IMR-90 (cell line): ENCODE data around the gene LPGAT1. TPM values are rescaled to one million over a fixed set of nuclear protein-coding genes. Genes with fewer than 3 reads are reported as not detected.

ENCODE experiments used
- ATAC-seq: fragments of 200-7000 bp; cut with Tn5 transposase; 2 replicates; pipeline ENCODE4 v1.9.1; 2020; ENCODE audit warnings: low read depth, mild to moderate bottlenecking, moderate library complexity
- BruUV-seq: library from RNA; stranded (reverse); fragments of 400-500 nt; replicated peaks from 2 replicates; lab custom pipeline; 2021; lab: Mats Ljungman, UMichigan
- CTCF ChIA-PET: fragments of 300-600 bp; formaldehyde crosslinking; extraction: SDS; loops from one replicate; lab custom pipeline; 2021; ENCODE audit warnings: antibody characterized with exemption; lab: Yijun Ruan, JAX
- POLR2A ChIA-PET: fragments of 300-600 bp; sonication (Branson Sonifier 250); formaldehyde crosslinking; loops from one replicate; lab custom pipeline; 2022; ENCODE audit warnings: antibody characterized with exemption; ENCODE audit not compliant: unreplicated experiment; lab: Charles Lee
- DNase-seq: peaks from one replicate; pipeline ENCODE4 v3.0.0; 2013
- H2AFZ ChIP-seq: replicated peaks from 2 replicates; pipeline ENCODE3; 2013; ENCODE audit warnings: low read length, mild to moderate bottlenecking; ENCODE audit not compliant: poor library complexity
- H2AK5ac ChIP-seq: 2 replicates; pipeline ENCODE4 v1.6.1; 2013; ENCODE audit warnings: low read depth, low read length, inconsistent platforms
- H2AK9ac ChIP-seq: replicated peaks from 2 replicates; pipeline ENCODE3; 2013; ENCODE audit warnings: mild to moderate bottlenecking, low read depth, low read length, moderate library complexity; ENCODE audit not compliant: poor library complexity
- H2BK120ac ChIP-seq: 2 replicates; pipeline ENCODE4 v1.6.1; 2013; ENCODE audit warnings: low read depth, low read length, inconsistent platforms
- H2BK15ac ChIP-seq: 3 replicates; pipeline ENCODE4 v1.6.1; 2013; ENCODE audit warnings: low read depth, low read length, inconsistent platforms
- H2BK20ac ChIP-seq: 2 replicates; pipeline ENCODE4 v1.6.1; 2013; ENCODE audit warnings: low read depth, mild to moderate bottlenecking, inconsistent platforms, low read length, moderate library complexity
- H2BK5ac ChIP-seq: 2 replicates; pipeline ENCODE4 v1.6.1; 2013; ENCODE audit warnings: mild to moderate bottlenecking, low read depth, low read length, inconsistent platforms; ENCODE audit not compliant: poor library complexity, severe bottlenecking
- H3K14ac ChIP-seq: replicated peaks from 2 replicates; pipeline ENCODE4 v1.6.1; 2013; ENCODE audit warnings: low read depth, low read length, inconsistent platforms
- H3K18ac ChIP-seq: 2 replicates; pipeline ENCODE4 v1.6.1; 2013; ENCODE audit warnings: low read depth, low read length, control low read depth
- H3K23ac ChIP-seq: 2 replicates; pipeline ENCODE4 v1.6.1; 2013; ENCODE audit warnings: low read depth, low read length, inconsistent platforms
- H3K27ac ChIP-seq: 2 replicates; pipeline ENCODE4 v1.5.1; 2013; ENCODE audit warnings: mild to moderate bottlenecking, control low read depth, low read length; ENCODE audit not compliant: insufficient read depth
- H3K27me3 ChIP-seq: 2 replicates; pipeline ENCODE4 v1.6.1; 2013; ENCODE audit warnings: low read length; ENCODE audit not compliant: control insufficient read depth, insufficient read depth
- H3K36me3 ChIP-seq: 2 replicates; pipeline ENCODE4 v1.6.1; 2013; ENCODE audit warnings: low read length, mixed read lengths; ENCODE audit not compliant: control insufficient read depth, insufficient read depth
- H3K4ac ChIP-seq: 2 replicates; pipeline ENCODE4 v1.6.1; 2013; ENCODE audit warnings: low read depth, low read length, inconsistent platforms
- H3K4me1 ChIP-seq: 2 replicates; pipeline ENCODE4 v1.6.1; 2013; ENCODE audit warnings: low read length, mixed read lengths; ENCODE audit not compliant: control insufficient read depth, insufficient read depth
- H3K4me2 ChIP-seq: 2 replicates; pipeline ENCODE4 v1.6.1; 2013; ENCODE audit warnings: low read depth, mild to moderate bottlenecking, control low read depth, low read length, moderate library complexity
- H3K4me3 ChIP-seq: 2 replicates; pipeline ENCODE4 v1.5.1; 2013; ENCODE audit warnings: low read depth, mild to moderate bottlenecking, control low read depth, low read length, moderate library complexity; ENCODE audit not compliant: insufficient read depth
- H3K56ac ChIP-seq: 2 replicates; pipeline ENCODE4 v1.6.1; 2013; ENCODE audit warnings: low read length, inconsistent platforms; ENCODE audit not compliant: insufficient read depth; ENCODE audit errors: extremely low read depth
- H3K79me1 ChIP-seq, 2 experiments: 2 replicates each; pipeline ENCODE4 v1.6.1; 2013; ENCODE audit warnings: low read length in 2 of 2, inconsistent platforms in 1 of 2, low read depth in 1 of 2
- H3K9ac ChIP-seq: 2 replicates; pipeline ENCODE4 v1.6.1; 2013; ENCODE audit warnings: low read depth, low read length, control low read depth
- H3K9me1 ChIP-seq: 2 replicates; pipeline ENCODE4 v1.6.1; 2013; ENCODE audit warnings: low read length, inconsistent platforms; ENCODE audit not compliant: insufficient read depth
- H3K9me3 ChIP-seq: 2 replicates; pipeline ENCODE4 v1.6.1; 2013; ENCODE audit warnings: low read length; ENCODE audit not compliant: control insufficient read depth, insufficient read depth
- H4K20me1 ChIP-seq: 2 replicates; pipeline ENCODE4 v1.6.1; 2013; ENCODE audit warnings: low read length, inconsistent platforms; ENCODE audit not compliant: insufficient read depth
- H4K5ac ChIP-seq: 2 replicates; pipeline ENCODE4 v1.6.1; 2013; ENCODE audit warnings: mild to moderate bottlenecking, low read depth, low read length, control low read depth
- H4K8ac ChIP-seq, 2 experiments: 2 replicates each; pipeline ENCODE4 v1.6.1; 2013; ENCODE audit warnings: low read depth in 2 of 2, low read length in 2 of 2, control low read depth in 1 of 2, inconsistent platforms in 1 of 2
- H4K91ac ChIP-seq: 2 replicates; pipeline ENCODE4 v1.6.1; 2013; ENCODE audit warnings: low read depth, low read length, inconsistent platforms; ENCODE audit not compliant: insufficient read depth
- NFE2L2 ChIP-seq: fragments of 150-350 bp; IDR thresholded peaks from 2 replicates; pipeline ENCODE4 v1.6.1; 2016; ENCODE audit warnings: low read depth, mild to moderate bottlenecking, low read length
- RFX5 ChIP-seq: IDR thresholded peaks from 2 replicates; pipeline ENCODE4 v1.8.0; 2012; ENCODE audit warnings: low read depth, mild to moderate bottlenecking, low read length, moderate library complexity
- whole genome bisulfite sequencing, 2 experiments: methylation state at CpG; one replicate each; pipeline versions ENCODE4 v1.1.5 to v1.1.7; 2013; ENCODE audit warnings: missing lambda C conversion rate in 2 of 2; ENCODE audit not compliant: insufficient read length in 1 of 2; ENCODE audit errors: extremely low coverage in 2 of 2; 5-methylcytosine and 5-hydroxymethylcytosine counted together
- dilution Hi-C: fragments of 300-500 bp; cut with HindIII; formaldehyde crosslinking; loops from one replicate; pipeline ENCODE4 v1.14.3; 2018; ENCODE audit warnings: low sequenced_read_pairs; ENCODE audit not compliant: unreplicated experiment
- in situ Hi-C: fragments of 300-500 bp; cut with MboI; formaldehyde crosslinking; loops from 3 replicates; pipeline ENCODE4 v1.14.3; 2019; ENCODE audit warnings: low sequenced_read_pairs, inconsistent platforms, mixed read lengths
- intact Hi-C: fragments of 100-400 bp; cut with micrococcal nuclease; formaldehyde crosslinking; loops from 2 replicates; pipeline ENCODE4 v1.10.0; 2022
- polyA plus RNA-seq, 3 experiments: library from polyadenylated mRNA; depleted of rRNA; stranded (reverse); fragments of >200 nt; gene quantifications; 2 replicates each; pipeline ENCODE4 v1.2.3, GENCODE V29; 2012; ENCODE audit warnings: low replicate concordance in 1 of 3
- total RNA-seq: library from RNA; depleted of rRNA; stranded (reverse); fragments of >200 nt; gene quantifications from 2 replicates; pipeline ENCODE4 v1.2.3, GENCODE V29; 2012

The LPGAT1 gene
- total and polyA plus RNA-seq, 2 of the 4 experiments (the other 2 are of a cell fraction) = 6.7 to 13.6 TPM

DNA sequence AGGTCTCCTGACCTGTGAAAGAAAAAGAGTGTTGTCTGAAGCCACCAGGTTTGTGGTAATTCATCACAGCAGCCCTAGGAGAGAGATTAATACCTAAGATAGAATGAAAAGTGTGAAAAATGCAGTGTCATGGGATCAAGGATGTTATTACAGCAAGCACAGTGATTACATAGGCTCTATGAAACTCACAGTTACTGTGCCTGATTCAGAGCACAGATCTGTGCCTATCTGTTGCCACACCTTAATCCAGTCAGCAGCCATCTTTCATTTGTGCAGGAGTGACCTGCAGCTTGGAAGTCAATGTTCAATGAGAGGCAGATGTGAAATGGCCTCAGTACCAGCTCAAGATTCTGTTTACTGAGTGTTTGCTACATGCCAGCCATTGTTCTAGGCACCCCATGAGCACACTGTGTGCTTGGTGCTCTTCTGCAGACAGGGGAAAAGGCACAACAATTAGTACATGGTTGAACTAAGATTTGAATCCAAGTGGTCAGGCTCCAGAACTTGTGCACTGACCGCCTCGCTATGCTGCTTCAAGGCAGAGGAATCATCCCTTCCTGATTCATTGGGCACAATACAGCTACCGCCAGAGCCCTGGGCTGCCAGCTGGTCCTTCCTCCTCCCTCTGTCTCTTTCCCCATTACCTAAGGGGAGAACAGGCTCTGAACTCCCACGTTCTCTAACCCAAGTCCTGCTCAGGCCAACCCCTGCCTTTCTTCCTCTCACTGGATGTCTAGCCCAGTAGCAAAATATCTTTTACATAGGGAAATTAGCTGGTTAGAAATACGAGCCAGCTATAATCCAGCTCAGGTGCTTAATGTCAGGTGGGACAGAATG is 98.9 kb downstream of the LPGAT1 start:
- 0 out of 2 replicates have a peak, but pooled peaks cover 2% of the 10 kb centered on the region for H3K27me3 ChIP-seq
- dilution Hi-C loops = no loop called here
- H4K91ac ChIP-seq = no peak overlapping the region
- intact Hi-C loops = no loop called here
- TF ChIP-seq NFE2L2 = peak; percentile 31; the same call in 1 of the 2 replicates
- TF ChIP-seq RFX5 = no peak
- POLR2A ChIA-PET = no interaction called here
- no peak overlapping the region for H3K27ac ChIP-seq
- H2BK15ac ChIP-seq = no peak overlapping the region
- no peaks in the 10 kb centered on the region for H3K79me1 ChIP-seq
- no peak overlapping the region for H4K5ac ChIP-seq
- H3K9me1 ChIP-seq = peaks cover 7% of the 10 kb centered on the region; the same call in 1 of the 2 replicates
- no peaks in the 10 kb centered on the region for H4K20me1 ChIP-seq
- no peak overlapping the region for H3K9ac ChIP-seq
- no peak overlapping the region for H3K4me2 ChIP-seq
- no peak overlapping the region for H2BK120ac ChIP-seq
- no peak overlapping the region for H2BK5ac ChIP-seq
- DNase-seq = no peak
- ATAC-seq = no peak
- H2AK9ac ChIP-seq = no peak overlapping the region
- no peak overlapping the region for H2AK5ac ChIP-seq
- CTCF ChIA-PET = no interaction called here
- H2BK20ac ChIP-seq = no peak overlapping the region
- H4K8ac ChIP-seq = no peak overlapping the region
- H3K9me3 ChIP-seq = no peaks in the 10 kb centered on the region
- no peak overlapping the region for H2AFZ ChIP-seq
- H3K4ac ChIP-seq = no peak overlapping the region
- no peak overlapping the region for H3K23ac ChIP-seq
- no peak overlapping the region for H3K14ac ChIP-seq
- peaks cover 6% of the 10 kb centered on the region for H3K4me1 ChIP-seq
- H3K4me3 ChIP-seq = no peak overlapping the region
- no peak overlapping the region for H3K56ac ChIP-seq
- WGBS, 2 experiments = 92% methylated on average over 2 of the region's 5 CpGs; no CpG with 5 or more reads in 1 of the 2 experiments
- no peak overlapping the region for H3K18ac ChIP-seq
- no TSS peak for BruUV-seq
- in situ Hi-C loops = no loop called here
- H3K36me3 ChIP-seq = no peaks in the 10 kb centered on the region
